ENCODE data around the gene PSMG4. TPM values are rescaled to one million over a fixed set of nuclear protein-coding genes. Genes with fewer than 3 reads are reported as not detected.

PSMG4 gene
- total and polyA plus RNA-seq, 9 of the 15 experiments (the other 6 are each of a cell fraction or from before 2014, with no cell fraction given), result 12.9 to 185 (median 52.0) TPM

- TF ChIP-seq, protein P1, sequence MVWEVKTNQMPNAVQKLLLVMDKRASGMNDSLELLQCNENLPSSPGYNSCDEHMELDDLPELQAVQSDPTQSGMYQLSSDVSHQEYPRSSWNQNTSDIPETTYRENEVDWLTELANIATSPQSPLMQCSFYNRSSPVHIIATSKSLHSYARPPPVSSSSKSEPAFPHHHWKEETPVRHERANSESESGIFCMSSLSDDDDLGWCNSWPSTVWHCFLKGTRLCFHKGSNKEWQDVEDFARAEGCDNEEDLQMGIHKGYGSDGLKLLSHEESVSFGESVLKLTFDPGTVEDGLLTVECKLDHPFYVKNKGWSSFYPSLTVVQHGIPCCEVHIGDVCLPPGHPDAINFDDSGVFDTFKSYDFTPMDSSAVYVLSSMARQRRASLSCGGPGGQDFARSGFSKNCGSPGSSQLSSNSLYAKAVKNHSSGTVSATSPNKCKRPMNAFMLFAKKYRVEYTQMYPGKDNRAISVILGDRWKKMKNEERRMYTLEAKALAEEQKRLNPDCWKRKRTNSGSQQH (CRISPR knock-in tag; IDR thresholded peaks at IDR 0.05), result no peak
- TF ChIP-seq, protein P2, sequence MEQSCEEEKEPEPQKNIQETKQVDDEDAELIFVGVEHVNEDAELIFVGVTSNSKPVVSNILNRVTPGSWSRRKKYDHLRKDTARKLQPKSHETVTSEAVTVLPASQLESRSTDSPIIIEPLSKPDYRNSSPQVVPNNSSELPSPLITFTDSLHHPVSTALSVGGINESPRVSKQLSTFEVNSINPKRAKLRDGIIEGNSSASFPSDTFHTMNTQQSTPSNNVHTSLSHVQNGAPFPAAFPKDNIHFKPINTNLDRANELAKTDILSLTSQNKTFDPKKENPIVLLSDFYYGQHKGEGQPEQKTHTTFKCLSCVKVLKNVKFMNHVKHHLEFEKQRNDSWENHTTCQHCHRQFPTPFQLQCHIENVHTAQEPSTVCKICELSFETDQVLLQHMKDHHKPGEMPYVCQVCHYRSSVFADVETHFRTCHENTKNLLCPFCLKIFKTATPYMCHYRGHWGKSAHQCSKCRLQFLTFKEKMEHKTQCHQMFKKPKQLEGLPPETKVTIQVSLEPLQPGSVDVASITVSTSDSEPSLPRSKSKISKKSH (CRISPR knock-in tag; IDR thresholded peaks at IDR 0.05), result no peak
- TF ChIP-seq PML (IDR thresholded peaks at IDR 0.05; ENCODE audit: low read length) (0 out of 2 replicates have a peak, but pooled peaks have one; percentile 66), NFYB (IDR thresholded peaks at IDR 0.05; ENCODE audit: extremely low read depth, insufficient read length) (no peak), ZBTB8A (IDR thresholded peaks at IDR 0.05; ENCODE audit: partially characterized antibody) (no peak), E2F6 (IDR thresholded peaks at IDR 0.05; ENCODE audit: borderline replicate concordance in 1 of 2, extremely low read depth in 1 of 2, insufficient read depth in 1 of 2, insufficient read length in 1 of 2, low read depth in 1 of 2, low read length in 1 of 2, poor library complexity in 1 of 2, severe bottlenecking in 1 of 2) (peak in 1 of 2 experiments; percentile 47), KLF1 (tag; IDR thresholded peaks at IDR 0.05) (no peak), ZEB2 (IDR thresholded peaks at IDR 0.05) (peak; percentile 50; the same call in 1 of the 2 replicates), NR2C1 (IDR thresholded peaks at IDR 0.05) (no peak), NR2C1 (tag; IDR thresholded peaks at IDR 0.05) (peak; percentile 49; the same call in 1 of the 2 replicates), ZNF316 (IDR thresholded peaks at IDR 0.05) (no peak), BMI1 (IDR thresholded peaks at IDR 0.05; ENCODE audit: low read length) (no peak), NBN (IDR thresholded peaks at IDR 0.05; ENCODE audit: low read depth) (no peak), UBTF (IDR thresholded peaks at IDR 0.05; ENCODE audit: borderline replicate concordance in 1 of 2, low read depth in 2 of 2, low read length in 2 of 2) (0 out of 4 replicates have a peak, but pooled peaks of 1 of the 2 experiments have one; percentile 55), ZNF143 (CRISPR knock-in tag; IDR thresholded peaks at IDR 0.05) (no peak), HSF4 (CRISPR knock-in tag; IDR thresholded peaks at IDR 0.05; ENCODE audit: borderline replicate concordance) (no peak), ASH1L (IDR thresholded peaks at IDR 0.05; ENCODE audit: borderline replicate concordance, low read depth, partially characterized antibody) (no peak), TAL1 (IDR thresholded peaks at IDR 0.05) (peak; percentile 64), SIX5 (IDR thresholded peaks at IDR 0.05; ENCODE audit: borderline replicate concordance in 1 of 2, insufficient read depth in 1 of 2, low read depth in 1 of 2, low read length in 2 of 2) (no peak), FOXA1 (IDR thresholded peaks at IDR 0.05; ENCODE audit: borderline replicate concordance) (no peak), ZNF354B (CRISPR knock-in tag; IDR thresholded peaks at IDR 0.05) (no peak), TSC22D4 (tag; IDR thresholded peaks at IDR 0.05) (no peak)
- TF ChIP-seq, protein P3, sequence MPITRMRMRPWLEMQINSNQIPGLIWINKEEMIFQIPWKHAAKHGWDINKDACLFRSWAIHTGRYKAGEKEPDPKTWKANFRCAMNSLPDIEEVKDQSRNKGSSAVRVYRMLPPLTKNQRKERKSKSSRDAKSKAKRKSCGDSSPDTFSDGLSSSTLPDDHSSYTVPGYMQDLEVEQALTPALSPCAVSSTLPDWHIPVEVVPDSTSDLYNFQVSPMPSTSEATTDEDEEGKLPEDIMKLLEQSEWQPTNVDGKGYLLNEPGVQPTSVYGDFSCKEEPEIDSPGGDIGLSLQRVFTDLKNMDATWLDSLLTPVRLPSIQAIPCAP (CRISPR knock-in tag; IDR thresholded peaks at IDR 0.05; ENCODE audit: borderline replicate concordance), result no peak
Observed at GRCh38 chr6:3291987-3292386, 33.2 kb downstream of the PSMG4 start (continued).
